CD4-positive, alpha-beta T cell treated with Interleukin-17A for 1 hour (primary cell): Measurements from ENCODE around the gene ADGRB3.
"Not testable (repeated sequence)": the region's sequence is repeated elsewhere in the genome, so short reads cannot be mapped to it uniquely, and the experiment has no call there.

Experiments used
- DNase-seq: peaks from one replicate; pipeline ENCODE4 v3.0.0-alpha.2; 2020

Gene ADGRB3

DNA sequence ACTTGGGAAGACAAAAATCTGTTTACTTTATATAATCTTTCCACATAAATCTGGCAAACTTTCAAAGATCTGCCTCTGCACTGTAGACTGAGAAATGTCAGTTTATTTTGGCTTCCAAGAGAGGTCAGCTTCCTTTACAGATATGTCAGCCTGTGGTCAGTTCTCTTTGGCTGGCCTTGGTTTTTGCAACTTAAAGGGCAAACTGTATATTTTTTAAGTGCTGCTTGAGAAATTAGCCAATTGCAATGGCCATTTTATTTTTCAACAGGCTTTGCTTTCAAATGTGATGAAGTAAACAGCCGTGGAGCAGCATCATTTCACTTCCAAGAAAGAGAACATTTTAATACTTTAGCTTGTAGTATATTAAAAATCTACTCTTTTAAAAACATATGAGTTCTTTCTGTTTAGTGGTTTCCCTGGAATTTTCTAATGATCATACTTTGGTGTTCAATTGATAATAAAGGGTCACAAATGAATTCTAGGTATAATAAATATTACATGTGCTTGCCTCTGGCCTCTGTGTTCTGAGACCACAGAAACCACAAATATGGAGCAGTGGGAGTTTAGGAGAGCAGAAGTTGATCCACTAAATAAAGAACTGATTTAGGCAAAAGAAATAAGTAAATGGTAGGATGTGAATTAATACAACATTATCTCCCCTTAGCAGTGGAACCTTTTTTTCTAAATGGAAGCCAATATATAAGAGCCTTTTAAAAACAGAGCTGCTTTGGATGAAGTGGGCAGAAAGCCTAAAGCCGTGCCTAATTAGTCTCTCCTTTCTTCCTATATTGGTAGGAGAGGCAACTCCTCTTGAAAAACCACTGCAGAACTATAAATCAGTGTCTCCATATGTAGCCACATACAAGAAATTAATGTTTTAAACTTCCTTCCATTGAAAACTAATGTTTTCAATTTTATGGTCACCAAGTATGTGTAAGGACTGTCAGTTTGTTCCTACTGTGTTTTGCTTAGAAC is 16.2 kb downstream of the ADGRB3 start:
- DNase-seq = no peak

- DNase-seq = no peak
These were observed 17.0 kb downstream of the ADGRB3 start for GRCh38 chr6:68652117-68652536.

- DNase-seq = no peak
These were observed 18.1 kb downstream of the ADGRB3 start for GRCh38 chr6:68653074-68653705.

GRCh38 chr6:68653706-68654089 is 18.6 kb downstream of the ADGRB3 start:
- no peak for DNase-seq

GRCh38 chr6:68654134-68654533 is 19.1 kb downstream of the ADGRB3 start:
- no peak for DNase-seq

GRCh38 chr6:68655028-68655427 is 19.9 kb downstream of the ADGRB3 start:
- DNase-seq = no peak

- DNase-seq = no peak
These were observed 22.5 kb downstream of the ADGRB3 start for GRCh38 chr6:68657374-68658139.

DNA sequence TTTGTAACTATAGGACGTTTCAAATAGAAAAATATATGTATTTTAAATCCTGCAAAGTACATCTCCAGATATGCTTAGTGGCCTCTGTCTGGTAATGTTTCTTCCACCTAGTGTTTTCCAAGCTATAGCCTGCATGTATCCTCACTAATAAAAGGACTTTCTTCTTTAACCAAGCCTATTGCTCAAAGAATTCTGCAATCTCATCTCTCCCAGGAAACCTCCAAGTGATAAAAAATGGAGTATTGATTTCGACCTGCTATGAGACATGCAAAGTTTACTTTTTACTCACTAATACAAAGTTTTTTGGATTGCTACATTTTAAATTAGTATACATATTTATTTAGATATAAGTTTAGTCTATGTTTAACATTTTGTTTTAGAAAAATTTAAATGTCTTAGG is 23.3 kb downstream of the ADGRB3 start:
- no peak for DNase-seq

- no peak for DNase-seq
These were observed 38.2 kb downstream of the ADGRB3 start for GRCh38 chr6:68673255-68673654.

- DNase-seq = no peak
These were observed 40.5 kb downstream of the ADGRB3 start for GRCh38 chr6:68675548-68675947.

DNA sequence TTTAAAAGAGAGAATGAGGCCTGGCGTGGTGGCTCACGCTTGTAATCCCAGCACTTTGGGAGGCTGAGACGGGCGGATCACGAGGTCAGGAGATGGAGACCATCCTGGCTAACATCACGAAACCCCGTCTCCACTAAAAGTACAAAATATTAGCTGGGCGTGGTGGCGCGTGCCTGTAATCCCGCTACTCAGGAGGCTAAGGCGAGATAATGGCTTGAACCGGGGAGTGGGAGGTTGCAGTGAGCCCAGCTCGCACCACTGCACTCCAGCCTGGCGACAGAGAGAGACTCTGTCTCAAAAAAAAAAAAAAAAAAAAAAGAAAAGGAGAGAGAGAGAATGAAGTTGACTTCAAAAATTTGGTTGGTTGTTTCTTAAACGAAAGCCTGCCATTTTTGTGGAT is 41.0 kb downstream of the ADGRB3 start:
- not testable (repeated sequence) for DNase-seq

- no peak for DNase-seq
These were observed 42.0 kb downstream of the ADGRB3 start for GRCh38 chr6:68677058-68677457.

- no peak for DNase-seq
These were observed 44.3 kb downstream of the ADGRB3 start for GRCh38 chr6:68679399-68679798.

DNA sequence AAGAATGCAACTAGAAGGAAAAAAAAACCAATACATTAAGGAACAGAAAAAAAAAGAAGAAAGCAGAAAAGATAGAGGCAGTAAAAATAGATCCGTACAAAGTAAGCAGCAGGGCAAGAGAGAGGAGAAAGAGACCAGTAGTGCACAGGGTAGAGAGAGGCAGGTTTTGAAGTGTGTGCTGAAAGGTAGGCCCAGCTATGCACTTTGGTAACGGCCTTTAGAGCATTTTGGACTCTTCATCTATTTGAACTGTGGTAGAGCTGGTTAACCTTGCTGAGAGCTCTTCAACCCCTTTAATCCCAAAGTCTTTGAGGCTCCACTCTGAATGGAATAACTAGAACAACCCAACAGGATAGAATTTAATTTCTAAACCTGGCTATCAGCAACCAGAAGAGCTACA is 45.2 kb downstream of the ADGRB3 start:
- no peak for DNase-seq

GRCh38 chr6:68689910-68690309 is 54.8 kb downstream of the ADGRB3 start:
- no peak for DNase-seq

- no peak for DNase-seq
These were observed 56.0 kb downstream of the ADGRB3 start for GRCh38 chr6:68691120-68691519.

DNA sequence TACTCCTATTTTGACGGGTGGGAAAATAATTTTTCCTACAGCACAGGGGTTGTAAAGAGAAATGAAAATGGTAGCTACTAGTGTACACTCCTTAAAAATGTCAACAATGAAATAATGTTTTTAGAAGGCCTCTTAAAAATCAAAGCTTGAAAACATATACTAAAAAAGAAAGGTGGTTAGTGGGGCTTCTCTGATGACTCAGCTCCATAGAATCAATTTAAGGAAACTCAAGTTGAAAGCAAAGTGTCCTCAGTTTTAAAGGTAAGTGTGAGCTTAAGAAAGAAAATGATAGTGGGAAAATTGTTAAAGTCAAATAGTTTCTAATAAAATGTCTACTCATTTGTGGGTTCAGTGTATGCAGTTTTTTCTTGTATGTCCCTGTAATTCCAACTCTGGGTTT is 58.2 kb downstream of the ADGRB3 start:
- DNase-seq = no peak

DNA sequence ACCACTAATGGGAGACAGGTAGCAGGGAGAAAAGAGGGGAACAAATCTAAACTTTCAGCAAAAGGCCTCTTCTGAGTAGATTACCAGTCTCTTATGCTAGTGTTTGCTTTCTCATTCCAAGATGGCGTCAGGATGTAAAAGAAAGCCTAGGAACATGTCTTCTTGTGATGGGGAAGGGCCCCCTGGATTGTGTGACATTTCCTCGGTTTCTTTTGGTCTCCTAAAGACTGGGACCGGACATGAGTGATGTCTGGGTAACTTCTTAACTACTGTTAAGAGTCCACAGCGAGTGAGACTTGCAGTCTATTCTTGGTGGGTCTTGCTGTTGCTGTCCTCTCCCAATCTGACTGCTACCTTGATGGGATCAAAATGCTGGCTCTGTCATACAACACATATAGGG is 60.3 kb downstream of the ADGRB3 start:
- DNase-seq = no peak

DNA sequence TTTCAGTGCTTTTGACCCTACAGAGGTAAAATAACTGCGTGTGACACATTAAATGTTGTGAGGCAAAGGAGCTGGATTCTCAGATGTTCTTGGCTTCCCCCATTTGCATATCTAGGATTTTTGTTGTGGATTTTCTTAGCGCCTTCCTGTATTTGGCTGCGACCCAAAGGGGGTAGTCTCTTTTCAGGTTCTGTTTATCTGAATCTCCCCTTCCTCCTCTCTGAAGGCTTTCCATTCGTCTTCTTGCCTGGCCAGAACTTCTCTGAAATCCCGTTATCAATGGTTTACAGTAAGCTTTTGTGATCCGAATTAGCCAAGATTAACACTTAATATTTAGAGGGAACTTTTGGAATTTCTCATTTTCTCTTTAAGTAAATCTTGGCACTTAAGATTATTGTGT is 60.8 kb downstream of the ADGRB3 start:
- no peak for DNase-seq

DNA sequence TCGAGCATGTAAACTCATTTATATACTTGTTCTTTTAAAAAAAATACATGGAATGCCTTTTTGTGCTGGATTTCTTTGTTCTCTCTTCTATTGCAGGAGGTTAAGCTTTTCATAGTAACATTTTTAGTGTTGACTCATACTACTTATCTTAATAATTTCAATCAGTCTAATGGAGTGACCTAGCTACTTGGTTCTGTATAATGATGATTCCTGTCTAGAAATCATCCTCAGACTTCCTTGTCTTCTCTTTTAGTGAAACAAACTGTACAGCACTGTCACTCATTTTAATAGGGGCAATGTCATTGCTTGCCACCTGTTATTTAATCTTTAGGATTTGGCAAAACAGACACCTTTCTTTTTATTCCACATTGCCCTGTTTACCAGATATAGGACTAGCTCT is 62.3 kb downstream of the ADGRB3 start:
- no peak for DNase-seq

GRCh38 chr6:68701159-68701558 is 66.1 kb downstream of the ADGRB3 start:
- no peak for DNase-seq

DNA sequence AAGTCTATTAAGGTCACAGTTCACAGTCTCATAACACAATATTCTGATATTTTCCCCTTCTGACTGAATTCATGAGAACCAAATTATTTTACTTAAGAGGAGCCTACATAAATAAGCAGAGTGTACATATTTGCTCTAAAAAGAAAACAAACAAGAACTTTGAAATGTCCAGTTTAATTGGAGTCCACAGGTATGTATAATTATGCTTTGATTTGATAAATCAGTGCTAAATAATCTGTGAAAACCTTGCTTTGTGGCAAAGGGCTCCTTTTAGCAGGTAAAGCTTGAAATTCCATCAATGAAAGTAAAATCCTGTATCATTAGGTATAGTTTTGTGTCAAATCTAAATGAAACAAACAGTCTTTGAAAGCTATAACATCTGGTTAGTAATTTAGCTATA is 69.4 kb downstream of the ADGRB3 start:
- no peak for DNase-seq

- no peak for DNase-seq
These were observed 74.0 kb downstream of the ADGRB3 start for GRCh38 chr6:68709091-68709490.

- no peak for DNase-seq
These were observed 74.8 kb downstream of the ADGRB3 start for GRCh38 chr6:68709882-68710281.
